Muscle of leg (tissue), 11 donors: Measurements from ENCODE around the gene SOAT1. TPM values are rescaled to one million over a fixed set of nuclear protein-coding genes. Genes with fewer than 3 reads are reported as not detected.
"Not testable (repeated sequence)": the region's sequence is repeated elsewhere in the genome, so short reads cannot be mapped to it uniquely, and the experiment has no call there.

Source experiments
- DNase-seq: peaks from one replicate; pipeline ENCODE4 v3.0.0; 2013
- H3K27ac ChIP-seq: one replicate; pipeline ENCODE4 v1.5.1; 2013; ENCODE audit warnings: mild to moderate bottlenecking, low read length, control low read depth
- H3K27me3 ChIP-seq: one replicate; pipeline ENCODE4 v1.6.1; 2013; ENCODE audit warnings: low read length; ENCODE audit not compliant: control insufficient read depth, insufficient read depth
- H3K36me3 ChIP-seq: one replicate; pipeline ENCODE4 v1.6.1; 2013; ENCODE audit warnings: low read length; ENCODE audit not compliant: control insufficient read depth, insufficient read depth
- H3K4me1 ChIP-seq: one replicate; pipeline ENCODE4 v1.6.1; 2013; ENCODE audit warnings: low read length; ENCODE audit not compliant: control insufficient read depth, insufficient read depth
- H3K4me3 ChIP-seq: one replicate; pipeline ENCODE4 v1.5.1; 2013; ENCODE audit warnings: low read length, control low read depth
- H3K9me3 ChIP-seq: replicated peaks from 2 replicates; pipeline ENCODE4 v1.6.1; 2013; ENCODE audit warnings: low read depth, low read length; ENCODE audit not compliant: control insufficient read depth
- WGBS: methylation state at CpG from one replicate; pipeline ENCODE4 v1.1.5; 2013; ENCODE audit warnings: missing lambda C conversion rate; ENCODE audit not compliant: insufficient coverage; 5-methylcytosine and 5-hydroxymethylcytosine counted together
- polyA plus RNA-seq, 8 donors: library from polyadenylated mRNA; unstranded; fragments of 120-200 nt; gene quantifications; one replicate each; pipeline versions ENCODE4 v1.2.1 to v1.2.3, GENCODE V29; 2013; ENCODE audit warnings: inconsistent platforms in 1 of 8, low replicate concordance in 1 of 8; ENCODE audit not compliant: insufficient read length in 8 of 8, insufficient read depth in 1 of 8
- total RNA-seq: library from RNA; stranded (reverse); fragments of 120-200 nt; gene quantifications from one replicate; pipeline ENCODE4 v1.2.4, GENCODE V29; 2013

The SOAT1 gene
- total and polyA plus RNA-seq, 9 donors, result 6.0 to 12.8 (median 7.3) TPM

GRCh38 chr1:179341943-179342547 is 48.4 kb downstream of the SOAT1 start:
- Histone ChIP-seq H3K4me3 (no peak overlapping the region), H3K36me3 (peaks cover 11% of the 10 kb centered on the region), H3K4me1 (no peaks in the 10 kb centered on the region), H3K27ac (no peak overlapping the region), H3K9me3 (no peaks in the 10 kb centered on the region), H3K27me3 (no peaks in the 10 kb centered on the region)
- no peak for DNase-seq
- WGBS, result no CpG with 5 or more reads among the region's 4 CpGs

DNA sequence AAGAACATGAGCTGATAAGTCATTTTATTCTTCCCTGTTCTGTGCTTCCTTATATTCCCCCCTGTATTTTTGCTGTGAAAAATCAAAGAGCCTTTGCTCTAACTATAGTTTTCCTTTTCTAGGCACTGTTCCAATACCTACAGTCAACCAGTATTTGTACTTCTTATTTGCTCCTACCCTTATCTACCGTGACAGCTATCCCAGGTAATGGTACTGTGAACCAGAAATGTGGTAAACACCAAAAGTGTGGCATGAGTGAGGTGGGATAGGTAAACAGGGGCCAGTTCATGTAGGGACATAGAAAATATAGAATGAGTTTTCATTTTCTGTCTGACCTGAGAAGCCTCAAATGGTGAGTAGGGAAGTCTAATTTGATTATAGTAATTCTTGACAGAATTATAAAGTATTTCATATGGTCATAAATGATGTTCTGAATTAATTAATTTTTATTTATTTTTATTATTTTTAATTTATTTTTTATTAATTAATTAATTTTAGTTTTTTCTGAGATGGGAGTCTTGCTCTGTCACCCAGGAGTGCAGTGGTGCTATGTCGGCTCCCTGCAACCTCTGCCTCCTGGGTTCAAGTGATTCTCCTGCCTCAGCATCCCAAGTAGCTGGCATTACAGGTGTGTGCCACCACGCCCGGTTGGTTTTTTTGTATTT is 49.3 kb downstream of the SOAT1 start:
- Histone ChIP-seq H3K27ac (no peak overlapping the region), H3K36me3 (peaks cover 11% of the 10 kb centered on the region), H3K9me3 (no peaks in the 10 kb centered on the region), H3K27me3 (no peaks in the 10 kb centered on the region), H3K4me3 (no peak overlapping the region), H3K4me1 (no peaks in the 10 kb centered on the region)
- WGBS, result 83% methylated on average over 1 of the region's 4 CpGs
- DNase-seq, result no peak

DNA sequence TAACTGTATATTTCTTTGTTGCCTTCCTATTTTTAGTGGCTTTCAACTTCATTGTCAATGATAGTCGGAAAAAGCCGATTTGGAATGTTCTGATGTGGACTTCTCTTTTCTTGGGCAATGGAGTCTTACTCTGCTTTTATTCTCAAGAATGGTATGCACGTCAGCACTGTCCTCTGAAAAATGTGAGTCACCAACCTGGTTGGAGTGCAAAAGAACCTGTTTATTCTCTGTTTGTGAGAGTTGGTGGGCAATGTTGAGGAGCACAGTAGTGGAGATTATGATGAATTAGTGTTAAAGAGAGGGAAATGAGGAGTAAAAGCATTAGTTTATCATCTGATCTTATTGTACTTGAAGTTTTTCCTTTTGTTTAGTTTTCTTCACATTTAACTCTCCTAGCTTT is 57.7 kb downstream of the SOAT1 start:
- peaks cover 7% of the 10 kb centered on the region for H3K36me3 ChIP-seq
- DNase-seq, result no peak
- no peak overlapping the region for H3K4me3 ChIP-seq
- no peaks in the 10 kb centered on the region for H3K9me3 ChIP-seq
- no peak overlapping the region for H3K27ac ChIP-seq
- WGBS, result 100% methylated on average over 1 of the region's 3 CpGs
- H3K27me3 ChIP-seq, result no peaks in the 10 kb centered on the region
- no peaks in the 10 kb centered on the region for H3K4me1 ChIP-seq

GRCh38 chr1:179352236-179352635 is 58.6 kb downstream of the SOAT1 start:
- WGBS, result 100% methylated on average over 1 of the region's 2 CpGs
- Histone ChIP-seq H3K4me1 (no peaks in the 10 kb centered on the region), H3K36me3 (peaks cover 7% of the 10 kb centered on the region), H3K27ac (no peak overlapping the region), H3K27me3 (no peaks in the 10 kb centered on the region), H3K9me3 (no peaks in the 10 kb centered on the region), H3K4me3 (no peak overlapping the region)
- DNase-seq, result no peak

- Histone ChIP-seq H3K27me3 (no peaks in the 10 kb centered on the region), H3K27ac (no peak overlapping the region), H3K4me1 (no peaks in the 10 kb centered on the region), H3K9me3 (no peaks in the 10 kb centered on the region), H3K36me3 (peaks cover 4% of the 10 kb centered on the region), H3K4me3 (no peak overlapping the region)
- WGBS, result no CpG with 5 or more reads among the region's 5 CpGs
- peak; percentile 53 for DNase-seq
Measured at GRCh38 chr1:179353546-179353945, 59.9 kb downstream of the SOAT1 start.

GRCh38 chr1:179361631-179362030 is 68.0 kb downstream of the SOAT1 start:
- not testable (repeated sequence) for H3K36me3 ChIP-seq, H3K4me1 ChIP-seq, H3K9me3 ChIP-seq, DNase-seq, H3K4me3 ChIP-seq, H3K27me3 ChIP-seq, H3K27ac ChIP-seq
- WGBS, result no CpG with 5 or more reads among the region's 2 CpGs

DNA sequence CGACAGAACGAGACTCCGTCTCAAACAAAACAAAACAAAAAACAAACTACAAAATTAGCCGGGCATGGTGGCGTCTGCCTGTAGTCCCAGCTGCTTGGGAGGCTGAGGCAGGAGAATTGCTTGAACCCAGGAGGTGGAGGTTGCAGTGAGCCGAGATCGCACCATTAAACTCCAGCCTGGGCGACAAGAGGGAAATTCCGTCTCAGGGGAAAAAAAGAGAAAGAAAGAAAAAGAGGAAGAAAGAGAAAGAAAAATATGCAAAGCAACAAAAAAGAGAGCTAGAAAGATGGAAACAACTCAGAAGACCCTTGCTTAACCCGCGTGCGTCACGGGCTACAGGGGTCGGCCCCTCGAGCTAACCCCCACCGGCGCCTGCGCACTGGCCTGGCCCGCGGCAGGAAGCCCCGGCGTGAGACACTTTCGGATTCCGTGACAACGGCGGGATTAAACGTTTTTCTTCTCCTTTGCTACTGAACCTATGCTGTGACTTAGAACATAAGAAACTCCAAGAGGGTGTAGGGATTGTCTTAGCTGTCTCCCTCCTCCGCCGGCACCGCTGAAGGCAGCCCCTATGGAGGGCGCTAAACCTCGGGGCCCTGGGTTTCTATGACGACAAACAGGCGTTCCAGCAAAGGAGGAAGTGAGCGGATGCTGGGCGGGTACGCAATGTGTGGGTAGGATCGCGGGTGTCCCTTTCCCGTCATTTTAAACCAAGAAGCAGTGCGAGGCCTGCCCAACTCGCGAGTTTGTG is 71.9 kb downstream of the SOAT1 start, which contains the start of gene AXDND1:
AXDND1 (plus strand) TSS at position 630 of the 751 bp plus-strand sequence. CDS start 539 bp downstream, outside the sequence.
- 5% methylated on average over 27 of the region's 43 CpGs for WGBS

GRCh38 chr1:179366093-179366800 is 72.7 kb downstream of the SOAT1 start:
- Histone ChIP-seq H3K4me1 (peaks cover 4% of the 10 kb centered on the region), H3K27me3 (no peaks in the 10 kb centered on the region), H3K36me3 (no peaks in the 10 kb centered on the region), H3K27ac (peak overlapping the region; percentile 97), H3K9me3 (no peaks in the 10 kb centered on the region), H3K4me3 (peak overlapping the region; percentile 85)
- 1% methylated on average over 18 of the region's 28 CpGs for WGBS
- DNase-seq, result no peak

More for the DNA sequence above, 71.9 kb downstream of the SOAT1 start, which contains the start of gene AXDND1:
- Histone ChIP-seq H3K4me1 (peaks cover 4% of the 10 kb centered on the region), H3K27me3 (no peaks in the 10 kb centered on the region), H3K9me3 (no peaks in the 10 kb centered on the region), H3K27ac (peak within 1 kb of the TSS; percentile 97), H3K4me3 (peak within 1 kb of the TSS; percentile 85), H3K36me3 (no peaks in the 10 kb centered on the region)
- peak; percentile 97 for DNase-seq

GRCh38 chr1:179369751-179370341 is 76.2 kb downstream of the SOAT1 start:
- H3K4me1 ChIP-seq, result peaks cover 4% of the 10 kb centered on the region
- no peaks in the 10 kb centered on the region for H3K36me3 ChIP-seq
- H3K27me3 ChIP-seq, result no peaks in the 10 kb centered on the region
- no CpG with 5 or more reads among the region's 4 CpGs for WGBS
- no peak overlapping the region for H3K4me3 ChIP-seq
- H3K27ac ChIP-seq, result no peak overlapping the region
- DNase-seq, result peak; percentile 79
- no peaks in the 10 kb centered on the region for H3K9me3 ChIP-seq
